ENCODE data around the gene IRF2. TPM values are rescaled to one million over a fixed set of nuclear protein-coding genes. Genes with fewer than 3 reads are reported as not detected.

Gene IRF2
- total and polyA plus RNA-seq, 2 of the 8 experiments (the other 6 are each of a cell fraction or from before 2014, with no cell fraction given): 13.8 to 17.0 TPM

- TF ChIP-seq SP2 (IDR thresholded peaks at IDR 0.05; ENCODE audit: low read length) (no peak), POU5F1 (IDR thresholded peaks at IDR 0.05; ENCODE audit: low read depth, low read length) (no peak), USF2 (IDR thresholded peaks at IDR 0.05; ENCODE audit: low read length) (no peak)
Measured at GRCh38 chr4:184464759-184465454, 9.4 kb downstream of the IRF2 start (continued).
